Prostate gland (tissue), 2 donors: ENCODE results near the gene TNS3.

Source experiments
- CTCF ChIP-seq, 4 experiments: fragments of 200-600 bp in 2 of 4; fragments of 450-650 bp in 2 of 4; sonication (generic) in 2 of 4; IDR thresholded peaks; 1 replicate in 3 of 4; 2 replicates in 1 of 4; pipeline ENCODE4 v1.5.1; 2016 to 2019; ENCODE audit warnings: antibody characterized with exemption in 4 of 4, mild to moderate bottlenecking in 2 of 4, moderate library complexity in 2 of 4
- POLR2A ChIP-seq: fragments of 450-650 bp; IDR thresholded peaks from one replicate; pipeline ENCODE4 v1.6.1; 2016; ENCODE audit warnings: antibody characterized with exemption, mild to moderate bottlenecking
- POLR2AphosphoS5 ChIP-seq: sonication (generic); formaldehyde crosslinking; IDR thresholded peaks from one replicate; pipeline ENCODE4 v1.6.1; 2017; ENCODE audit warnings: antibody characterized with exemption

GRCh38 chr7:47392241-47392759 lies 189.6 kb downstream of the TNS3 start:
- TF ChIP-seq CTCF (IDR thresholded peaks at IDR 0.05) (peak in 2 of 4 experiments; percentile 39), POLR2A (no peak), POLR2AphosphoS5 (no peak)
